GM12892 (cell line): ENCODE data around the gene SIVA1.

Experiments used
- POLR2A ChIP-seq: IDR thresholded peaks from 2 replicates; pipeline ENCODE4 v1.6.1; 2011; ENCODE audit warnings: low read depth, low read length, control low read depth
- TAF1 ChIP-seq: IDR thresholded peaks from 2 replicates; pipeline ENCODE4 v1.6.1; 2011; ENCODE audit warnings: low read depth, mild to moderate bottlenecking, control low read depth, low read length, borderline replicate concordance

GRCh38 chr14:104798300-104799243, 45.6 kb downstream of the SIVA1 start:
- no peak for TF ChIP-seq POLR2A
- TF ChIP-seq TAF1 = no peak
